ENCODE measurements around the gene CDKAL1. TPM values are rescaled to one million over a fixed set of nuclear protein-coding genes. Genes with fewer than 3 reads are reported as not detected.
"Not testable (repeated sequence)": the region's sequence is repeated elsewhere in the genome, so short reads cannot be mapped to it uniquely, and the experiment has no call there.

Gene CDKAL1
- total RNA-seq, 4 donors from 2014 or later: 13.5 to 21.2 (median 17.3) TPM

GRCh38 chr6:20718705-20719653 lies 184.7 kb downstream of the CDKAL1 start:
- Histone ChIP-seq H3K9me3 (no peaks in the 10 kb centered on the region), H3K36me3 (peaks cover 0 to 8% (median 0%) of the 10 kb centered on the region in 3 donors), H3K4me1 (peaks cover 0 to 5% (median 0%) of the 10 kb centered on the region in 4 donors), H3K4me3 (no peak overlapping the region), H3K27me3 (no peaks in the 10 kb centered on the region), H3K27ac (no peak overlapping the region)
- TF ChIP-seq POLR2A (IDR thresholded peaks at IDR 0.05) (no peak), EP300 (IDR thresholded peaks at IDR 0.05) (no peak), CTCF (IDR thresholded peaks at IDR 0.05) (no peak)
- 70 to 78% methylated on average over 3 of the region's 3 CpGs for WGBS, 2 donors
- no peak for DNase-seq (ENCODE audit: low spot score in 2 of 2)

- Histone ChIP-seq H3K27me3 (no peaks in the 10 kb centered on the region), H3K27ac (no peak overlapping the region), H3K4me3 (no peak overlapping the region), H3K9me3 (no peaks in the 10 kb centered on the region), H3K36me3 (peaks cover 0 to 8% (median 0%) of the 10 kb centered on the region in 3 donors), H3K4me1 (peaks cover 0 to 5% (median 0%) of the 10 kb centered on the region in 4 donors)
- TF ChIP-seq CTCF (IDR thresholded peaks at IDR 0.05) (no peak), POLR2A (IDR thresholded peaks at IDR 0.05) (no peak)
- 85 to 89% methylated on average over 2 of the region's 2 CpGs for WGBS, 2 donors
- no peak for DNase-seq (ENCODE audit: low spot score in 2 of 2)
Measured at GRCh38 chr6:20719980-20720379, 185.7 kb downstream of the CDKAL1 start.

- not testable (repeated sequence) for H3K4me3 ChIP-seq
Measured at GRCh38 chr6:20721121-20721520, 186.9 kb downstream of the CDKAL1 start.

GRCh38 chr6:20722455-20722854 lies 188.2 kb downstream of the CDKAL1 start:
- no peaks in the 10 kb centered on the region for H3K27me3 ChIP-seq
- TF ChIP-seq EP300 (IDR thresholded peaks at IDR 0.05) (no peak), CTCF (IDR thresholded peaks at IDR 0.05) (no peak), POLR2A (IDR thresholded peaks at IDR 0.05) (no peak)
- H3K9me3 ChIP-seq: no peaks in the 10 kb centered on the region
- no peak for DNase-seq (ENCODE audit: low spot score in 2 of 2)
- 96 to 98% methylated on average over 2 of the region's 2 CpGs for WGBS, 2 donors
- H3K4me1 ChIP-seq: peaks cover 0 to 5% (median 0%) of the 10 kb centered on the region in 4 donors
- H3K4me3 ChIP-seq: no peak overlapping the region
- H3K36me3 ChIP-seq: peaks cover 0 to 8% (median 0%) of the 10 kb centered on the region in 3 donors
- no peak overlapping the region for H3K27ac ChIP-seq

More at GRCh38 chr6:20721121-20721520, 186.9 kb downstream of the CDKAL1 start:
- H3K4me1 ChIP-seq; H3K36me3 ChIP-seq; DNase-seq (ENCODE audit: low spot score in 2 of 2); H3K27me3 ChIP-seq; H3K27ac ChIP-seq; H3K9me3 ChIP-seq: not testable (repeated sequence)
- WGBS, 2 donors: 65 to 83% methylated on average over 3 of the region's 3 CpGs

GRCh38 chr6:20723236-20723635 lies 189.0 kb downstream of the CDKAL1 start:
- no peaks in the 10 kb centered on the region for H3K9me3 ChIP-seq
- no peak for TF ChIP-seq EP300 (IDR thresholded peaks at IDR 0.05)
- TF ChIP-seq POLR2A (IDR thresholded peaks at IDR 0.05): no peak
- no peak for TF ChIP-seq CTCF (IDR thresholded peaks at IDR 0.05)
- no peak overlapping the region for H3K27ac ChIP-seq
- DNase-seq (ENCODE audit: low spot score in 2 of 2): no peak
- H3K4me3 ChIP-seq: no peak overlapping the region
- H3K27me3 ChIP-seq: no peaks in the 10 kb centered on the region
- 96 to 98% methylated on average over 6 to 11 of the region's 12 CpGs for WGBS, 2 donors
- peaks cover 0 to 5% (median 0%) of the 10 kb centered on the region in 4 donors for H3K4me1 ChIP-seq
- peaks cover 0 to 8% (median 0%) of the 10 kb centered on the region in 3 donors for H3K36me3 ChIP-seq

Data from tibial nerve (tissue), 4 donors.